ENCODE measurements around the gene PFDN2. TPM values are rescaled to one million over a fixed set of nuclear protein-coding genes. Genes with fewer than 3 reads are reported as not detected.

Gene PFDN2
- total and polyA plus RNA-seq, 2 experiments from 2014 or later: 45.6 to 352 TPM

GRCh38 chr1:161111527-161111926 lies 6.3 kb downstream of the PFDN2 start:
- H3K36me3 Mint-ChIP-seq (ENCODE audit: low read depth): peaks cover 4% of the 10 kb centered on the region; the same call in 1 of the 3 replicates
- H3K79me2 ChIP-seq (replicated peaks; ENCODE audit: insufficient read depth): peaks cover 94% of the 10 kb centered on the region
- no peak overlapping the region for H3K27ac ChIP-seq (ENCODE audit: low read depth)
- no peak overlapping the region for H3K4me3 ChIP-seq
- H3K27me3 ChIP-seq (ENCODE audit: insufficient read depth): no peaks in the 10 kb centered on the region
- H4K20me1 ChIP-seq (replicated peaks; ENCODE audit: insufficient read depth): peaks cover 44% of the 10 kb centered on the region
- H3K36me3 ChIP-seq (ENCODE audit: insufficient read depth): no peaks in the 10 kb centered on the region
- no peak overlapping the region for H3K4me3 Mint-ChIP-seq
- H3K27ac Mint-ChIP-seq: no peak overlapping the region
- H2AFZ ChIP-seq: no peak overlapping the region
- peaks cover 5% of the 10 kb centered on the region; the same call in 1 of the 2 replicates for H3K4me1 ChIP-seq (ENCODE audit: insufficient read depth)
- H3F3A ChIP-seq (replicated peaks; ENCODE audit: low read depth): 0 out of 2 replicates have a peak, but pooled peaks cover 12% of the 10 kb centered on the region
- H3K4me1 Mint-ChIP-seq: peaks cover 3% of the 10 kb centered on the region; the same call in 1 of the 3 replicates
- DNase-seq (ENCODE audit: low spot score) (no peak), ATAC-seq (no peak)
- no peak overlapping the region for H3K4me2 ChIP-seq
- H3K9me3 Mint-ChIP-seq: no peaks in the 10 kb centered on the region
- TF ChIP-seq POLR2AphosphoS5 (IDR thresholded peaks at IDR 0.05; ENCODE audit: low read depth): no peak
- H3K9me2 ChIP-seq (ENCODE audit: insufficient read depth): no peaks in the 10 kb centered on the region
- H3K27me3 Mint-ChIP-seq (ENCODE audit: insufficient read depth, low read depth, poor library complexity): no peaks in the 10 kb centered on the region

- H3K4me1 Mint-ChIP-seq: no peaks in the 10 kb centered on the region; the same call in 2 of the 3 replicates
- ATAC-seq: no peak
- H3F3A ChIP-seq (replicated peaks; ENCODE audit: low read depth): 0 out of 2 replicates have a peak, but pooled peaks cover 8% of the 10 kb centered on the region
- H3K9me3 Mint-ChIP-seq: no peaks in the 10 kb centered on the region
- H3K27me3 ChIP-seq (ENCODE audit: insufficient read depth): no peaks in the 10 kb centered on the region
- no peak overlapping the region for H3K4me2 ChIP-seq
- no peak overlapping the region for H3K27ac ChIP-seq (ENCODE audit: low read depth)
- H3K27ac Mint-ChIP-seq: no peak overlapping the region
- H3K9me2 ChIP-seq (ENCODE audit: insufficient read depth): no peaks in the 10 kb centered on the region
- H3K4me3 Mint-ChIP-seq: no peak overlapping the region
- peaks cover 94% of the 10 kb centered on the region for H3K79me2 ChIP-seq (replicated peaks; ENCODE audit: insufficient read depth)
- DNase-seq (ENCODE audit: low spot score): no peak
- TF ChIP-seq CTCF (conservative IDR thresholded peaks at IDR 0.05; ENCODE audit: low read depth in 2 of 2): no peak
- no peak for TF ChIP-seq CREB1 (CRISPR knock-in tag; IDR thresholded peaks at IDR 0.05; ENCODE audit: low read depth)
- TF ChIP-seq REST (IDR thresholded peaks at IDR 0.05; ENCODE audit: unreplicated experiment): no peak
- no peak for TF ChIP-seq ZNF462 (CRISPR knock-in tag; IDR thresholded peaks at IDR 0.05)
- no peak for TF ChIP-seq ETS1 (IDR thresholded peaks at IDR 0.05)
- TF ChIP-seq POLR2AphosphoS5 (IDR thresholded peaks at IDR 0.05; ENCODE audit: low read depth): no peak
- no peaks in the 10 kb centered on the region; the same call in 1 of the 2 replicates for H3K36me3 ChIP-seq (ENCODE audit: insufficient read depth)
- H3K4me1 ChIP-seq (ENCODE audit: insufficient read depth): peaks cover under 1% of the 10 kb centered on the region; the same call in 1 of the 2 replicates
- no peak overlapping the region for H3K4me3 ChIP-seq
- no peak overlapping the region for H2AFZ ChIP-seq
- H3K27me3 Mint-ChIP-seq (ENCODE audit: insufficient read depth, low read depth, poor library complexity): no peaks in the 10 kb centered on the region
- peaks cover 45% of the 10 kb centered on the region for H4K20me1 ChIP-seq (replicated peaks; ENCODE audit: insufficient read depth)
- H3K36me3 Mint-ChIP-seq (ENCODE audit: low read depth): peaks cover 4% of the 10 kb centered on the region; the same call in 1 of the 3 replicates
These were observed 6.7 kb downstream of the PFDN2 start for GRCh38 chr1:161111117-161111516.
